Stimulated activated CD4-positive, alpha-beta T cell treated with anti-CD3 and anti-CD28 coated beads, TNF-alpha, amount 100 ng/mL, for 24 hours (primary cell): ENCODE results near the gene TYMP.
A peak's percentile ranks its signal among the peaks of the same experiment; 100 is the strongest.
"Not testable (repeated sequence)": the region's sequence is repeated elsewhere in the genome, so short reads cannot be mapped to it uniquely, and the experiment has no call there.

Source experiments
- DNase-seq, 3 experiments: peaks; one replicate each; pipeline ENCODE4 v3.0.0-alpha.2; 2020; ENCODE audit warnings: low read depth in 3 of 3

The TYMP gene

GRCh38 chr22:50525104-50525857, 4.5 kb downstream of the TYMP start, which contains the start of gene SCO2:
TSS of gene SCO2 (minus strand) at chr22:50525598. CDS start at chr22:50524411, 1,187 bp downstream.
- DNase-seq, result peak; percentile 95 to 97 (median 96)

GRCh38 chr22:50524676-50525103, 5.1 kb downstream of the TYMP start:
- no peak for DNase-seq

- DNase-seq, result no peak
Observed at GRCh38 chr22:50523806-50524675, 5.8 kb downstream of the TYMP start.

- no peak for DNase-seq
Observed at GRCh38 chr22:50523458-50523805, 6.4 kb downstream of the TYMP start.

- no peak for DNase-seq
Observed at GRCh38 chr22:50522806-50523438, 6.9 kb downstream of the TYMP start.

- DNase-seq, result no peak
Observed at GRCh38 chr22:50522208-50522805, 7.5 kb downstream of the TYMP start.

- no peak for DNase-seq
Observed at GRCh38 chr22:50521710-50522109, 8.1 kb downstream of the TYMP start.

- no peak for DNase-seq
Observed at GRCh38 chr22:50520826-50521453, 8.9 kb downstream of the TYMP start.

- DNase-seq, result not testable (repeated sequence)
Observed at GRCh38 chr22:50520184-50520583, 9.6 kb downstream of the TYMP start.

GRCh38 chr22:50519151-50519550, 10.7 kb downstream of the TYMP start:
- DNase-seq, result no peak

GRCh38 chr22:50518606-50519005, 11.2 kb downstream of the TYMP start:
- no peak for DNase-seq

- no peak for DNase-seq
Observed at GRCh38 chr22:50517495-50518260, 12.1 kb downstream of the TYMP start.

- DNase-seq, result no peak
Observed at GRCh38 chr22:50516891-50517290, 12.9 kb downstream of the TYMP start.

- no peak for DNase-seq
Observed at GRCh38 chr22:50516068-50516467, 13.7 kb downstream of the TYMP start.

- DNase-seq, result no peak
Observed at GRCh38 chr22:50513175-50513574, 16.6 kb downstream of the TYMP start.

GRCh38 chr22:50508897-50509296, 20.9 kb downstream of the TYMP start:
- DNase-seq, result no peak

- DNase-seq, result peak; percentile 97 to 99 (median 97)
Observed at GRCh38 chr22:50507991-50508884, 21.6 kb downstream of the TYMP start, which contains the start of gene NCAPH2. TSS of gene NCAPH2 (plus strand) at chr22:50508224. CDS start at chr22:50508338, 114 bp downstream.

GRCh38 chr22:50507421-50507990, 22.3 kb downstream of the TYMP start, which contains the start of gene LMF2:
TSS of gene LMF2 (minus strand) at chr22:50507702. CDS start at chr22:50507675, 27 bp downstream.
- DNase-seq, result peak; percentile 89 to 93 (median 91)
